Epithelial cell of esophagus (primary cell): Measurements from ENCODE around the gene SFMBT2.
"Not testable (repeated sequence)": the region's sequence is repeated elsewhere in the genome, so short reads cannot be mapped to it uniquely, and the experiment has no call there.

Source experiments
- DNase-seq: peaks from one replicate; pipeline ENCODE4 v3.0.0; 2010; ENCODE audit warnings: low read depth
- H3K4me3 ChIP-seq: 2 replicates; pipeline ENCODE4 v1.5.1; 2011; ENCODE audit warnings: mild to moderate bottlenecking, low read length, control low read depth
- TF ChIP-seq, protein P1 (sequence below): IDR thresholded peaks from 2 replicates; pipeline ENCODE4 v1.5.1; 2011; ENCODE audit warnings: low read depth, mild to moderate bottlenecking, low read length, control low read depth, inconsistent platforms; ENCODE audit not compliant: insufficient read depth; ENCODE audit errors: missing control alignments

Gene SFMBT2

DNA sequence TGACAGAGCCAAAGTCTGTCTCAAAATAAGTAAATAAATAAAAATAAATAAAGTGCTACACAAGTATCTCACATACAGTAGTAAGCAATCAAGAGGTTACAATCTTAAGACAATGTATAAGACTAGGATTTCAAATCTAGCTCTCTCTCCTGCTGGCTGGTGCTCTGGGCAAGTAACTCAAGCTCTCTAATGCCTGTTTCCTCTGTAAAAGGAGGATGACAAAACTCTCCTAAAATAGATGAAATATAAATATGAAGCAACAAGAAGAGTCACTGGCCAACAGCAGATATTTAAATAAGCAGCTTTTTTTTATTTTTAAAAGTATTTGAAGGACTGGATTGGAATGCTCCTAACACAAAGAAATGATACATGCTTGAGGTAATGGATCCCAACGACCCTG, 7.2 kb downstream of the SFMBT2 start:
- DNase-seq = no peak
- TF ChIP-seq, protein P1, sequence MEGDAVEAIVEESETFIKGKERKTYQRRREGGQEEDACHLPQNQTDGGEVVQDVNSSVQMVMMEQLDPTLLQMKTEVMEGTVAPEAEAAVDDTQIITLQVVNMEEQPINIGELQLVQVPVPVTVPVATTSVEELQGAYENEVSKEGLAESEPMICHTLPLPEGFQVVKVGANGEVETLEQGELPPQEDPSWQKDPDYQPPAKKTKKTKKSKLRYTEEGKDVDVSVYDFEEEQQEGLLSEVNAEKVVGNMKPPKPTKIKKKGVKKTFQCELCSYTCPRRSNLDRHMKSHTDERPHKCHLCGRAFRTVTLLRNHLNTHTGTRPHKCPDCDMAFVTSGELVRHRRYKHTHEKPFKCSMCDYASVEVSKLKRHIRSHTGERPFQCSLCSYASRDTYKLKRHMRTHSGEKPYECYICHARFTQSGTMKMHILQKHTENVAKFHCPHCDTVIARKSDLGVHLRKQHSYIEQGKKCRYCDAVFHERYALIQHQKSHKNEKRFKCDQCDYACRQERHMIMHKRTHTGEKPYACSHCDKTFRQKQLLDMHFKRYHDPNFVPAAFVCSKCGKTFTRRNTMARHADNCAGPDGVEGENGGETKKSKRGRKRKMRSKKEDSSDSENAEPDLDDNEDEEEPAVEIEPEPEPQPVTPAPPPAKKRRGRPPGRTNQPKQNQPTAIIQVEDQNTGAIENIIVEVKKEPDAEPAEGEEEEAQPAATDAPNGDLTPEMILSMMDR = no peak
- no peak overlapping the region for H3K4me3 ChIP-seq

DNA sequence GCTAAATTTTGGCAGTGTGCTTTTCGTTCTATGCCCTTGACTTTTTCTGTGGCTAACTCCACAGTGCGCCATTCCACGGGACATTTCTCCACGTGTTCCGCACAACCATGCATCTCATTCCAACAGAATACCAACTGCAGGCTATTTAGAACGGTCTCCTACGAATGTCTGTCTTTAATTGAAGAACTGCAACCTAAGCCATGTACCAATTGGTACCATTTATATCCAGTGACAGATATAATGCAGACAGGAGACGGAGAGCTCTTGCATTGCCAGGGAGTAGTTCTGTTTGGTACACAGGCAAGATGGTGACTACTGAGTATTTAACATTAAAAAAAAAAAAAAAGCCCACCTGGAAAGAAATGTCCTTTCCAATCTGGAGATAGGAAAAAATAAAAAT, 9.1 kb downstream of the SFMBT2 start:
- no peak for DNase-seq
- H3K4me3 ChIP-seq = no peak overlapping the region
- TF ChIP-seq, protein P1 = no peak

DNA sequence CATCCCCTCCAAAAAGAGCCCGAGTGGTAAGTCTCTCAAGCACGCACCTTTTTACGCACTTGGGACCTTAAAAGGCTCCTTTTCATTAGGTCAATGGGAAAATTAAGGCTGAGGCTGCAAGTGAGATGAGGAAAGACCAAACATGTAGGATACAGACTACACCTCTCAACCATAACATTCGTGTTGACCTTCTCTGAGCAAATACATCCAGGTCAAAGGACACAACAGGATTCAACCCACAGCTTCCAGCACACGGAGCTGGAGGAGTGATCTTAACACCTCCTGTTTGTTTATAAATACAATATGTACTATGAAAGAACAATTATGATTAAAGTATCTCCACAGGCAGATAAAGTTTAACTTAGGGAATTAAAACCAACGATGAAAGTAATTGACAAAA, 9.7 kb downstream of the SFMBT2 start:
- DNase-seq = no peak
- no peak overlapping the region for H3K4me3 ChIP-seq
- TF ChIP-seq, protein P1 = no peak

DNA sequence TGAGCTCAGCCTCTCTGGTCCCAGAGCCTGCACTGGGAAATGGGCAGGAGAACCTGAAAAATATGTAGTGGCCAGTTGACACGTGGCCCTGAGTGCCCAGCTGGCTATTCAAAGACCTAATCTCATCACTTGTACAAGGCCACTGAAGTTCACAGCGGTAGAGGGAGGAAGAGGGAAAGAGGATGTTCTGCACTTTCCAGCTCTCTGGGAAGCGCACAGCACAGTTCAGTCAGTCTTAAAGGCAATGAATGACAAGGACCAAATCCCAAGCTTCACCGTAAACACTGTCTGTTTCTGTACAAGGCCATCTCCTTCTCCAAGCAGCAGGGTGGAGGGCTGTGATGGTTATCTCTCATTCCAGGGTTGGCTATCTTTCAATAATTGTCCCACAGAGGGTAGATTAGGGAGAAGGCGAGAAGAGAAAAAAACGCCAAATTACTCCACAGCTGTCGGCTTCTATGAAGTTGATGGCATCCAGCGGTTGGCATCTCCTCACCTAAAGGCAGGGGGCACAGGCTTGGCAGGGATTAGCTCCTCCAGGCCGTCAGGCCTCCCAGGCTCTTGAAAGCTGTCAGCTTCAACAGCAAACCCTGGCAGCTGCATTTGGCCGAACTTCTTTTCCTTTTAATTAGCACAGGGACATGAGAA, 10.6 kb downstream of the SFMBT2 start:
- H3K4me3 ChIP-seq = no peak overlapping the region
- no peak for DNase-seq
- TF ChIP-seq, protein P1 = no peak

DNA sequence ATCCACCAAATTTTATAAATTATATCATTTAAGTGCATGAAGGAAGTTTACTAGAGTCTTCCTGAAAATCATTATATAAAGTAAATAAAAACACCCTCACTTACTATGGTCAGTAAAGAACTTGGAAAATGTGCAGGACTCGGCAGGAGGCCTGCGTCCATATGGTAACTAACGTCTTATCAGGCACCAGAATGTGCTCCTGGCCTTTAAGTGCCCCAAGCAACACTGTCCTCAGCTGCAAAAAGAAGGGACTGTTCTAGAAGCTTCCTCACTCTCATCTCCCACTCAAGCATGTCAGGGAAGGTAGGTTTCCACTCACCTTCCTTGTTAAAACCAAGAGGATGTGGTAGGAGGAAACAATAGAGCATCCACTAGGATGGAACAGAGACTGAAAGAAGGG, 11.3 kb downstream of the SFMBT2 start:
- H3K4me3 ChIP-seq = no peak overlapping the region
- no peak for DNase-seq
- TF ChIP-seq, protein P1 = no peak

DNA sequence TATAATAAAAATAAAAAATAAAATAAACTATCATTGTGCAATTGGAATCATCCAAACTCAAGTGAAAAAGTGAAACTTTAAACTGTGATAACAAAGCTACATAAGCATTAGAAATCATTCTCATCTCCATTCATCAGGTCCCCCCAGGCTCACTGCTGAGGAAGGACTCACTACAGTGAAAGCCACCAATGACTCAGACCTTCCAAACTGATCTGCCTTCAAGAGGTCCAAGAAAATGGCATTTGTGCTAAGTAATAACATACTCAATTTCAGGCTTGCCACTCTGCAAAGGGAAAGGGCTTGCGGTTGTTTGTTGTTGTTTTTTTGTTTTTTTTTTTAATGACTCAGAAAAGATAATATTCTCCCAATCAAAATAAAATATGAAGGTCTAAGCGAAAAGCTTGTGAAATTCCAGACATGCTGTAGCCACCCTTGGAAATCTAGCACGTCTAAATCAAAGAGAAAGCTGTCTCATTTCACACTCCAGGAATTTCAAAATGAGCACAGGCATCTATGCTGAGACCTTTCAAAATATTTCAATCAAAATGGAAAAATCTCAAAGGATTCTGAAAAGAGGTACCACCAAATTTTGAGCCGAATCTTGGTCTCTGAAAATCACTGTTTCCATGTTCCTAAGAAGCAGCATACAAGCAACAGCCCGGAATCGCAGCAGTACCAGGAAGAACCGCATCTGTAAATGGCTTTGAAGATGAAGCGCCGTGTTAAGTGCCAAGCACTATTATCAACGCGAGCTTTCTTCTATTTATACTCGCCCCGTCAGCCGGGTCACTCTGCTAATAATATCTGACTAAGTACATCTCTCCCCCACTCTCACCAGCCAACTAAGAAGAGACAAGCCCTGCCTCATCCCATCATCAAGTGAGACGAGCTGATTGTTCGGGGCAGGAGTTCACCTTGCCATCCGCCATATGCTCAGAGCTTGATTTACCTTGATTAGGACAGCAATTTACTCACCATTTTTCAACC, 13.5 kb downstream of the SFMBT2 start:
- no peak for DNase-seq
- no peak overlapping the region for H3K4me3 ChIP-seq
- TF ChIP-seq, protein P1 = no peak

DNA sequence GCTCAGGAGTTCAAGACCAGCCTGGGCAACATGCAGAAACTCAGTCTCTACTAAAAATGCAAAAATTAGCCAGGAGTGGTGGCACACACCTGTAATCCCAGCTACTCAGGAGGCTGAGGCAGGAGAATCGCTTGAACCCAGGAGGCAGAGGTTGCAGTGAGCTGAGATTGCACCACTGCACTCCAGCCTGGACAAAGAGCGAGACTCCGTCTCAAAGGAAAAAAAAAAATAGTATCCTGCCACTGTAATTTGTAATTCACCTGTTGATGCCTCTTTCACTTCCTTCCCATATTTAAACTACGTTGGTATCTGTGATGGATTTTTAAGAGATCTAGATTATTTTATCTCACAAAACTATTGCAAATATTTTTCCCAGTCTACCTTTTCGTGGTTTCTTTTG, 18.5 kb downstream of the SFMBT2 start:
- not testable (repeated sequence) for H3K4me3 ChIP-seq, DNase-seq
